GM21576 (cell line): ENCODE data around the gene P2RX2.

Source experiments
- ATAC-seq: cut with Tn5 transposase; IDR thresholded peaks from one replicate; pipeline ENCODE4 v1.9.1; 2021; ENCODE audit warnings: mild to moderate bottlenecking, moderate library complexity; ENCODE audit not compliant: unreplicated experiment

Gene P2RX2

DNA sequence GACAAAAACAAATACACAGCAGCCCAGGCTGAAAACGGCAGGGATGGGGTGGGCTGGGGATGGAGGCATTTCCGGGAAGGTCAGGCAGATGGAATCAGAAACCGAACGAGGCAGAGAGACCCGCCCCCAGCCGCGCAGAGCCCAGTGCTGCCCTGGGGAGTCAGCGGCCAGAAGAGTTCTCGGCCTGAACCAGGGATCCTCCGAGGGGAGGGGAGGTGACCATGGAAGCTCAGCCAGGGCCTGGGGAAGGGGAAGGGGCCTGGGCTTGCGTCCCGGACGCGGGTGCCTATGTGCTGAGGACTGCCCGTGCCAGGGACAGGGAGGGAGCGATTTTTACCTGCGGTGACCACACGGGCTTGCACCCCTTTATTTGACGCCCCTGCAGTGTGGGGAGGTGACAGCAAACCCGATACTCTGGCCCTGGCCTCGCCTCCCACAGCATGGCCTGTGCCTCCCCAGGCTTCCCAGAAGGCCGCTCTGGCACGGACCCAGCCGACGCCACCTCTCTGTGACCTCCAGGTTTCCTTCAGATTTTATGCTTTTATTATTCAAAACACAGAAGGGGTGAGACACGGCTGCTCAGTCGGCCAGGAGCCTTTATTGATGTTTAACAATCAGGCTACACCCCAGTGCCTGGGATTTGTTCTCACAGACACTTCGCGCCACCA is 15.9 kb upstream of the P2RX2 start:
- ATAC-seq: no peak

DNA sequence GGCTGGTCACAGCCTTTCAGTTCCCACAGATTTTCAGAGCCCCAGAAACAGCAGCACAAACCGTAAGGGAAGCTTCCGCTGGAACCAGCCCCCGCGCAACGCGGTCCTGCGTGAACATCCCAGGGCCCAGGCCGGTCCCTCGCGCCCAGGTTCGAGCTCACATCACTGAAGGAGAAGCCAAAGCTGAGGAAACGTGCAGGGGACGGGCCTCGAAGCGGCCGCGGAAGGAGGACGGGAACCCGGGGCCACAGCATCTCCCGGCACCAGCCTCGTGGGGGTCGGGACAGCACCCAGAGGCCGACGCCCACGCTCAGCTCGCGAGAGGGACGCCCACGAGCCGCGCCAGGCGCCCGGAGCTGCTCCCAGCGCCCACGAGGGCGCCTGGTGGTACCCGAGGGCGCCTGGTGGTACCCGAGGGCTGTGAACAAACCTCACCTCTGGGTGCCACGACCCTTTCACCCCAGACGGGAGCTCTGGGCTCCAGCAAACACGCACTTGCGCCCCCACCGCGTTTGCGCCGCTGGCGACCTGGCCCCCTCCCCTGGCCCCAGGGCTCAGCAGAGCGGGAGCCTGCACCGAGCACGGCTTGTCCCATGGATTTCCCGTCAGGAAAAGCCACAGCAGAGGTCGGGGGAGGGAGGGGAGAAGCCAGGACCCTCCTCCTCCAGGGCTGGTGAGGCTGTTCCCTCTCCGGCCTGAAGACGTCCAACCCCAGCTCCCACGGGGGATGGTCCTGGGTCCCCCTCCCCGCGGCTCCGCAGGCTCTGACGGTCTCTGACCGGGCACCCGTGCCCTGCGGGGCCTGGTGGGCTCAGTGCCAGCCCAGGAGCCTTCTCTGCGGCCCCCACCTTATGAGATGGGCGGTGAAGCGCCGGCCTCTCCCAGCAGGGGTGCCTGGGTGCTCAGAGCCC is 15.1 kb upstream of the P2RX2 start:
- ATAC-seq: no peak

DNA sequence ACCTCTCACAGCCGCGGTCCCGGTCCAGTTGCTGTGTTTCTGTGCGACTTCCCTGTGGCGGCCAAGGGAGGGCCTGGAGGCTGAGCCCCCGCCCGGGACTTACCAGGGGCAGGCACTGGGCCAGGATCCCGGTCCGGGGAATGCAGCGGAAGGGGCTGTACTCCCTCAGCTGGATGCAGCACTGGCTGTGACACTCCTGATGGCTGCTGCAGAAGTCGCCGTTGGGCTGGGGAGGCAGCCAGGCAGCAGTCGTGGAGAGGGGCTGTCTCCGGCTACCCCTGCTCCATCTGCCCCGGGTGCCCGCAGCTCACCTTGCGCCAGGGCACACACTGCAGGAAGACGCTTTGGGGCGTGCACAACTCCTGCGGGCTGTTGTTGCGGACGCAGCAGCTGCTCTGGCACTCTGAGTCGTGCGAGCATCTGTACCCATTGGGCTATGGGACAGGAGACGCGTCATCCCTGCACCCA is 14.4 kb upstream of the P2RX2 start:
- ATAC-seq: no peak

DNA sequence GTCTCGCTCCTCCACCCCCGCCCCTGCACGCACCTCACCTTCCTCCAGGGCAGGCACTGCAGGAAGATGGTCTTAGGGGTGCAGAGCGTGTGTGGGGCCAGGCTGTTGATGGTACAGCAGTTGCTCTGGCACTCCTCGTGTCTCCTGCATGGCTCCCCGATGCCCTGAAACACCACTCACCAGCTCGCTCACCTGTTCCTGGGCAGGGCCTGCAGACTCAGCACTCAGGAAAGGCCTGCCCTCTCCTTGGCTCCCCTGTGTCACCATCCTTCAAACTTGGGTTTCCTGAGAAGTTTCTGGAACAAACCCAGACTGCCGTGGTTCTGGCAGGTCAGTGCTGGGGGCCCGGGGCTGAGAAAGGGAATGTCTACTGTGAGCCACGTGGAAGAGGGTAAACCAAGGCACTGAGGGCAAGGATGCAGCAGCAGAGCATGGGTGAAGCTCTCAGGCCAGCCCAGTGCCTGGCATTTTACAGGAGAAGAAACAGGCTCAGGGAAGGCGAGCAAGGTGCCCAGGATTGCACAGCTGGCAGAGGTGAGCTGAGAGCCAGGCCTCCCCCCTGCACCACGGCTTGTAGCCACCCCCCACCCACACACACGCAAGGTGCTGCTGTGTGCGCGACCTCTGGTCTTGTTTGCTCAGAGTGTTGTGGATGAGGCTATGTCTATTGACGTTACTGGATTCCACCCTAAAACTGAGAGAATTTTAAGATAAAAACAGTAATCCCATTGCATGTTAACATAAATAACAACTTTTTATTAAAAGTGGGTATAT is 13.7 kb upstream of the P2RX2 start:
- ATAC-seq: no peak

DNA sequence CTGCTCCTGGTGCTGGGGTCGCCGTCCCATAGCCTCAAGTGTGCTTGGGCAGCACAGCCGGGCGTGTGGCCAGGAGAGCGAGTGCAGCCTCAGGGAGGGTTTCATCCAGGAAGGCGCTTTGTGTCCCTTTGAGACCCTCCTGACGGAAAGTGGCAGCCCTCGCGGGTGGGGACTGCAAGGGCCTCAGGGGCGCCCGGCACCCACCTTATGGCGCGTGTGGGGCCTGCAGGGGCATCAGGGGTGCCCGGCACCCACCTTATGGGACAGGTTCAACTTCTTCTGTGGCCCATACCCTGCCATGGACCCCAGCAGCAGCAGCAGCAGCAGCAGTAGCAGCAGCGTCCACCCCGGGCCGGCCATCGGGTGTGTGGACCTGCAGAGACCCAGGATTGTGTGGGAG is 12.7 kb upstream of the P2RX2 start:
- ATAC-seq: no peak

DNA sequence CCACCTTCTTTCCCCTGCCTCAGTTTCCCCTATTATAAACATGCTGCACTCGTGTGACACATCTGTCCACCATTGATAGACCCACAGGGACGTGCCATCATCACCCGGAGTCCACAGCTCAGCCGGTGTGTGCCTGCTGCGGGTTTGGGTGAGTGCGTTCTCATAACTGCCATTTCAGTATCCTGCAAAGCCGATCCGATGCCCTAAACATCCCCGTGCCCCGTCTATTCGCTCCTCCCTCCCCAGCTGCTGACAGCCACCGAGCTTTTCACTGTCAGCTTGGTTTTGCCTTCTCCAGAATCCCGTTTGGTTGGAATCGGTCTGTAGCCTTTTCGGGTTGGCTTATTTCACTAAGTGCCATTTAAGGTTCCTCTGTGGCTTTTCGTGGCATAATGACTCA is 12.1 kb upstream of the P2RX2 start:
- ATAC-seq: no peak

DNA sequence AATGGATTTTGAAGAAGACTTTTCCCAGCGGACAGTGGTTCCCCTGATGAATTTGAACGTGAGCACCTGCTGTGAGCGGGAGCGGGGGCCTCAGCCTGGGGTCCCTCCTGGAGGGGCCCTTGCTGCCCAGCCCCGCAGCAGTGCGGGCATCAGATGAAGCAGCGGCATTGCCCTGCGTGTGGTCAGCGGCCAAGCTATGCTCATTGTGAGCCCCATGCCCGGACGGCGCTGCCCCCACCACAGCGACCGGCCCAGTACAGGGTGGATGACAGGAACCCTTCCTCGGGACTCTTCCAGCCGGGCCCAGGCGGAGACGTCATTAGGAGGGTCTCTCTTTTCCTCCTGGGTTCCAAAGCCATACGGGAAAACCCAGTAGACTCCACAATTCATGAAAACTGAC is 11.6 kb upstream of the P2RX2 start:
- no peak for ATAC-seq

DNA sequence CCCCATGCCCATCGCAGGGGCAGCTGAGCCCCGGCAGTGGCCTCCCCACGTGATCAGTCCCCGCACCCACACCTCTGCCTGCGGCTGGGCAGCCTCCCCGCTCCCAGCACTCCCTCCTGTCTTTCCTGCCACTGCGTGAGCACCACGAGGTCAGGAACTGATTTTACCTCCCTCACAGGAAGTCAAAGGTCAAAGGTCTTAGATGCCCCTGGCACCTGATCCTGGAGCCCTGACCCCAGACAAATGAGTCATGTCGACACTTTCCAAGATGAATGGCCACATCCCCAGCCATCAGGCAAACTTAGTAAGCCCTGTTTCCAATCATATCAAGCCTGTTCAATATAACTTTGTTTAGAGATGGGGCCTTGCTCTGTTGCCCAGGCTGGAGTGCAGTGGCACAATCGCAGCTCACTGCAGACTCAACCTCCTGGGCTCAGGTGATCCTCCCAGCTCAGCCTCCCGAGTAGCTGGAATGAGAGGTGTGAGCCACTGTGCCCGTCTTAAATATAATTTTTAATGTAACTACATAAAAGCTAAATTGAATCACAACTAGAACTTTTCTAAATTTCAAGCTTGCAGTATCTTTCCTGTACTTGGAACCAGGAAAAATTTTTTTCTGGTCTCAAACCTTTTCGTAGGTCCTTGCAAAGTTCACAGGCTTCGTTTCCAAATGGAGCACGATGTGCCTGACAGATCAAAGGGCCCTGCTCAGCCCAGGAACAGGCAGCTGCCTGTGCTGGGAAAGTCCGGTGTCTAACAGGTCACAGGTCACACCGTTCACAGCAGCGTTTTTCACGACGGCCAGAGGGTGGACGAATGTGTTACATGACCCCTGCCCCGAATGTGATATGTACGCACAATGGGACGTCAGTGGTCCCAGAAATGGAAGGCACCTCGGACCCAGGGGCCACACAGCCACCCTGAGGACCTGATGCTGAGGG is 10.1 kb upstream of the P2RX2 start:
- ATAC-seq: no peak

DNA sequence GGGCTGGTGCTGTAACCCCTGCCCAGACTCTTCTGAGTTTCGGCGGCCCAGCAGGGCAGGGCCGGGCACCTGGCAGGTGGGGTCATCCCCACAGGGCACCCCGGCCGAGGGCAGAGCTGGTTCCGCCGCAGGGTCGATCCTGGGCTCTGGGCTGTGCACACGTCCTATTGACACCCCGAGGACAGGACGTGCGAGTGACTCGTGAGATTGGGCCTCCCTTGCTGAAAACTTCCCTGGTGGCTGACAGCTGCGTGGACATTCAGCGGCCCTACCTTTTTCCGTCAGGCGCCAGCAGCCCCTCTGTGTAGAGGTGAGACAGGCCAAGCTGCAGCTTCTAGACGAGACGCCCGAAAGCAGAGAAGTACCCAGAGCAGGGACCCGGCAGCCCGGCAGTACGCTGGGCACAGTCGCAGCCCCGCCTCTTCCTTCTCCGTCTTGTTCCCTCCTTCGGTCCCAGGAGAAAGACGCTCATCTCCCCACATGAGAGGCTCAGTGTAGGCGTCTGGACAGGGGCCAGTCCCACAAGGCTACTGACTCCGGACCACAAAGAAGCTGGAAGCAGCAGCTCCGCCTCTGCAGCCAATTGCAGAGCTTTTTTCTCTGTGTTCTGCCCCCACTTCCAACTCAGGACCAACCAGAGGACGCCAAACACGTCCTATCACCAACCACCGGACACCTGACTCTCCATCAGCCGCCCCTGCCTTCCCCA is 8.4 kb upstream of the P2RX2 start, which contains the start of gene LRCOL1:
TSS of gene LRCOL1 (minus strand) at position 532 of the 709 bp plus-strand sequence. CDS start 4,331 bp downstream, outside the sequence.
- no peak for ATAC-seq

DNA sequence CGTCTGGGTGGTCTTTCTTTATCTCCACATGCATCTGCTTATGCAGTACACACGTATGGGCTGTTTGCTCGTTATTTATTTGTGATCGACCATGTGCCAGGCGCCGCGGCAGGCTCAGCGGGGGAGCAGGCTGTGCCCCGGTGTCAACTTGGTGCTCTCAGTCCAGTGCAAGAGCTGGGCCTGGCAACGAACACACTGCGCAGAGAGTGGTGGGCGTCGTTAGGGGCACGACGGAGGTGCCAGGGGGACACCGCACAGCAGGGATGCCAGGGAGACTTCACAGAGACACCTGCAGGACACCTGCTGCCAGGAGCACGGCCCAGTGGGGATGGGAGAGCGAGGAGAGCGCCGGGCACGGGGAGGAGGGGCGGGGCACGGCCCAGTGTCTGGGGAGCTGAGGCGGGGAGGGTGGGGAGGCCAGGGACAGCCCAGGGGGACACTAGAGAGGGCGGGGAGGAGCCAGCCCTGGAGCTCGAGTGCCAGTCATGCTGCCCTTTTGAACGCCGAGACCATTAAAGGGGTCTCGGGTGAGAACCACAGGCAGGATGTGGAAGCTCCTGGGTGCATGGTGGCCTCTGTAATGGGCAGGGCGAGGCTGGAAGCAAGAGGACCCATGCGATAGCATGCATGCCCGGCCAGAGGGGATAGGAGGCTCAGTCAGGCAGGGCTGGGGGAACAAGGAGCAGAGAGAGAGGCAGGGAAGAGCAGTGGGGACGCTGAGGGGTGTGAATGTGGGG is 7.5 kb upstream of the P2RX2 start:
- no peak for ATAC-seq

DNA sequence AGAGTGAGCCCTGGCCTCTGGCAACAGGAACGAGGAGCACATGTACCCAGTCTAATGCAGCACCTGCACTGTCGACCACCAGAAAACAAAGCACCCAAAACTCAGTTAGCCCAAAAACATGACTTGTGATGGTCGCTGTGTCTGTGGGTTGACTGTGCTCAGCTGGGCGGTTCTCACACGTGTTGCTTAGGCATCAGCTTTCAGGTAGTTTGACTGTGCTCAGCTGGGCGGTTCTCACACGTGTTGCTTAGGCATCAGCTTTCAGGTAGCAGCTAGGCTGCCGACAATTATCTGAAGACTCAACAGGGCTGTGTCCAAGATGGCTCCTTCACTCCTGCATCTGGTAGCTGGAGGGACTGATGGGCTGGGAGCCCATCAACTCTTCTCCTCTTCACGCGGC is 7.0 kb upstream of the P2RX2 start:
- no peak for ATAC-seq

DNA sequence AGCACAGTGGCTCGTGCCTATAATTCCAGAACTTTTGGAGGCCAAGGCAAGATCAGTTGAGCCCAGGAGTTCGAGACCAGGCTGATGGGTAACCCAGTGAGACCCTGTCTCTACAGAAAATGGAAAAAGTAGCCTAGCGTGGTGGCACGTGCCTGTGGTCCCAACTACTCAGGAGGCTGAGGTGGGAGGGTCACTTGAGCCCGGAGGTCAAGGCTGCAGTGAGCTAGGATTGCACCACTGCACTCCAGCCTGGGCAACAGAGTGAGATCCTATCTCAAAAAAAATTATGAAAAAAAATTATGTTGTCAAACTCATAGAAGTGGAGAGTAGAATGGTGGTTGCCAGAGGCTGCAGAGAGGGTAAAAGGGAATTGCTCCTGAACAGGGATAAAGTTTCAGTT is 4.5 kb upstream of the P2RX2 start:
- no peak for ATAC-seq

DNA sequence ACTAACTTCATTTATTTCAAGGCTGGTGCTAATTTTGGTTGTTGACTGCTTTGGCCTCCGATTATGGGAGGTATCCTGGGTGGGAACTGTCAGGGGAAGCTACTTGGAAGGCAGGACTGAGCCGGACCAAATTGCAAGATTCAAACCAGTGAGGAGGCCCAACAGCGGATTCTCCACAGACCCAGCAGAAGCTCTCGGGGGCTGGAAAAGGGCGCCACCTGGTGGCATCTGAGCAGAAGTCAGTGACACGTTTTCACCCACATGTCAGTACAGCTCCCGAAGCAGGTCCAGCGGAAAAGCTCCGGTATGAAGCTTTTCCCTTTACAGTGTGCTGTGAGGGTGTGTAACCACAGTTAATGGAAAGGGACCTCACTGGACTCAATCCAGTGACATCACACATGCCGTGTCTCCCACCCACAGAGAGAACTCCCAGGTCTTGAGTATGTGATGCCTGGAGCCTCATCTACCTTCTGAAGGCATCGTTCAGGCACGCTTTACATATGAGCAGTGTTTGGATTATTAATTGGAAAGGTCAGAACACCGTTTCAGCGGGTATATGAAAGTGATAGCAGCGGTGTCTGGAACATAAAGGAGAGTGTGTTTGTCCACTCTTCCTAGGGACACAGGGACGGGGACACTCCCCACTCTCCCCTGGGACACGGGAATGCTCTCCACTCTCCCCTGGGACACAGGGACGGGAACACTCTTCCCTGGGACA is 3.6 kb upstream of the P2RX2 start:
- peak; percentile 46 for ATAC-seq

DNA sequence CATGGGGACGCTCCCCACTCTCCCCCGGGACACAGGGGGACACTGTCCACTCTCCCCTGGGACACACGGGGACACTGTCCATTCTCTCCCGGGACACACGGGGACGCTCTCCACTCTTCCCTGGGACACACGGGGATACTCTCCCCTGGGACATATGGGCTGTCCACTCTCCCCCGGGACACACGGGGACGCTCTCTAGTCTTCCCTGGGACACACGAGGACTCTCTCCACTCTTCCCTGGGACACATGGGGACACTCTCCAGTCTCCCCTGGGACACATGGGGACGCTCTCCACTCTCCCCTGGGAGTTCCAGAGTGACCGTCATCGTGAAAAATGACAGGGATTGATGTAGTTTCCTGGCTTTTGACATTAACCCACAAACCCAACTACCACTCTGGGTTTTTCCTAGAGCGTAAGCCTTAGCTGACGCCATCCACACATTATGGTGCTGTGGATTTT is 3.0 kb upstream of the P2RX2 start:
- no peak for ATAC-seq

DNA sequence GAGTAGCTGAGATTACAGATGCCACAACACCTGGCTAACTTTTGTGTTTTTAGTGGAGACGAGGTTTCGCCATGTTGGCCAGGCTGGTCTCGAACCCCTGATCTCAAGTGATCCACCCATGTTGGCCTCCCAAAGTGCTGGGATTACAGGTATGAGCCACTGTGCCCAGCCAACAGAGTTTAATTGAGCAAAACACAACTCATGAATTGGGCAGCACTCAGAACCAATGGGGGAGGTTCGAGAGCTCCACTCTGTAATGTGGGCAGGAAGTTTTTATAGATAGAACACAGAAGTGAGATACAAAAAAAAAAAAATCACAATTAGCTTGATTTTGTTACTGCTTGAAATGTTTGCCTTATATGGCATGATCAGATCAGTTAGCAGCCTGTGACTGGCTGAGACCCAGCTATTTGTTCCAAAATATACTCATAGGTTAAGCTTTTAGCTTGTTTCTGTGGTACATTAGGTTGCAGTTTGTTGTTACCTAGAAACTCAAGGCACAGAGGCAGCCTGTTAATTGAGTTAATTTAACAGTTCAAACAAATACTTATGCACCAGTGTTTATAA is 1.4 kb upstream of the P2RX2 start:
- ATAC-seq: no peak

DNA sequence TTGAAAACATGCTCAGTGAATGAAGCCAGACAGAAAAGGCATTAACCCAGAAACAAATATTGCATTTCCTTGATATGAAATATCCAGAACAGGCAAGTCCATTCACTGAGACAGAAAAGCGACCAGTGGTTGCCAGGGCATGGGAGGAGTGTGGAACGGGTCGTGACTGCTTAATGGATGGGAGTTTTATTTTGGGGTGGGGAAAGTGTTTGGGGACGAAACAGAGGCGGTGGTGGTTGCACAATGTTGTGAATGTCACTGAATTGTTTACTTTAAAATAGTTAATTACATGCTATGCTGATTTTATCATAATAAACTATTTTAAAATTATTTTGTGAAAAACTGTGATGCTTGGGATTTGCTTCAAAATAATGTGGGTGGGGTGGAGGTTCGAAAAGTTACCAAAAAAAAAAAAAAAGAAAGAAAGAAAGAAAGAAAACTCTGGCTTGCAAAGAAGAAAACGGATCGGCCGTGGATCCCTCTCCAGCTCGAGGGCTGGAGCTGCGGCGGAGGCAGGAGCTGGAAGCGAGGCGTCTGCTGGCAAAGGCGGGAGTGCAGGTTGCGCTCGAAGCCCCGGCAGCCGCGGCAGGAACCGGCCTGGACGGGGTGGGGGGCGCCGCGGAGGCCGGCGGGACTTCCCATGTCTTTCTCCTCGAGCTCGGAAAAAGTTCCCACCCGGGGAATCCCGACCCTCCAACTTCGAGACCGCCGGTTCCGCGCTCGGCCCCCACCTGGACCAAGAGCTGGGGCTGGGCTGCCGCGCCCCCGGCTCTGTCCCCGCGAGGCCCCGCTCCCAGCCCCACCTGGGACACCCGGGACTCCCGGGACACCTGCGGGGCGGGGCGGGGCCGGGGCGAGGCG is 524 bp upstream of the P2RX2 start:
- ATAC-seq: no peak

DNA sequence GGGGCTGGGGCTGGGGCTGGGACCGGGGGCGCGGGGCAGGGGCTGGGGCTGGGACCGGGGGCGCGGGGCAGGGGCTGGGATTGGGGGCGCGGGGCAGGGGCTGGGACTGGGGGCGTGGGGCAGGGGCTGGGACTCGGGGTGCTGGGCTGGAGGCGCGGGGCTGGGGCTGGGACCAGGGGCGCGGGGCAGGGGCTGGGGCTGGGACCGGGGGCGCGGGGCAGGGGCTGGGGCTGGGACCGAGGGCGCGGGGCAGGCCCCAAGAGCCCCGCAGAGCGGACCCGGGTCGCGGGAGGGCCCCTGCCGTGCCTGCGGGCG is 452 bp downstream of the P2RX2 start:
- ATAC-seq: no peak
